ENCODE data around the gene LIM2.

The LIM2 gene

GRCh38 chr19:51337861-51338562 lies 49.8 kb downstream of the LIM2 start:
- no peaks in the 10 kb centered on the region for H3K9me3 ChIP-seq
- no peak overlapping the region for H3K4me3 ChIP-seq
- peak overlapping the region in 1 of 2 donors; percentile 89 for H3K27ac ChIP-seq
- H3K36me3 ChIP-seq: no peaks in the 10 kb centered on the region
- H3K27me3 ChIP-seq: no peaks in the 10 kb centered on the region
- no peak for TF ChIP-seq CTCF (IDR thresholded peaks at IDR 0.05)
- intact Hi-C loops (cut with DNase I; ENCODE audit: low total_unique reads): loop anchor here (5.0 to 10.0 kb wide), 2 partner anchors 99 to 257 kb away; no protein-coding TSS in a partner anchor
- H3K4me1 ChIP-seq: peaks cover 0 to 18% (median 11%) of the 10 kb centered on the region in 4 donors
- DNase-seq: no peak

GRCh38 chr19:51337141-51337860 lies 50.5 kb downstream of the LIM2 start:
- Histone ChIP-seq H3K4me1 (peaks cover 0 to 18% (median 11%) of the 10 kb centered on the region in 4 donors), H3K9me3 (no peaks in the 10 kb centered on the region), H3K27ac (no peak overlapping the region), H3K27me3 (no peaks in the 10 kb centered on the region), H3K36me3 (peaks cover 0 to 3% (median 0%) of the 10 kb centered on the region in 3 donors), H3K4me3 (no peak overlapping the region)
- intact Hi-C loops (cut with DNase I; ENCODE audit: low total_unique reads): loop anchor here (5.0 to 10.0 kb wide), 2 partner anchors 100 to 258 kb away; no protein-coding TSS in a partner anchor
- TF ChIP-seq CTCF (IDR thresholded peaks at IDR 0.05): no peak
- no peak for DNase-seq

GRCh38 chr19:51333836-51334460 lies 53.8 kb downstream of the LIM2 start:
- Histone ChIP-seq H3K36me3 (peaks cover 0 to 10% (median 5%) of the 10 kb centered on the region in 3 donors), H3K4me1 (peaks cover 0 to 7% (median 6%) of the 10 kb centered on the region in 4 donors), H3K9me3 (no peaks in the 10 kb centered on the region), H3K4me3 (no peak overlapping the region), H3K27me3 (peaks cover 0 to 24% of the 10 kb centered on the region in 2 donors), H3K27ac (no peak overlapping the region)
- intact Hi-C loops (cut with DNase I; ENCODE audit: low total_unique reads): loop anchor here (10.0 kb wide), 1 partner anchor 261 kb away; no protein-coding TSS in a partner anchor
- no peak for DNase-seq
- no peak for TF ChIP-seq CTCF (IDR thresholded peaks at IDR 0.05)

- Histone ChIP-seq H3K4me1 (peaks cover 0 to 13% (median 6%) of the 10 kb centered on the region in 4 donors), H3K9me3 (no peaks in the 10 kb centered on the region), H3K4me3 (no peak overlapping the region), H3K27ac (no peak overlapping the region), H3K27me3 (peaks cover 0 to 46% of the 10 kb centered on the region in 2 donors), H3K36me3 (peaks cover 0 to 10% (median 5%) of the 10 kb centered on the region in 3 donors)
- DNase-seq: no peak
- no peak for TF ChIP-seq CTCF (IDR thresholded peaks at IDR 0.05)
- intact Hi-C loops (cut with DNase I; ENCODE audit: low total_unique reads): loop anchor here (10.0 kb wide), 1 partner anchor 263 kb away; no protein-coding TSS in a partner anchor
Measured at GRCh38 chr19:51331716-51332115, 56.1 kb downstream of the LIM2 start.

- no peak for TF ChIP-seq CTCF (IDR thresholded peaks at IDR 0.05)
- intact Hi-C loops (cut with DNase I; ENCODE audit: low total_unique reads): loop anchor here (10.0 kb wide), 1 partner anchor 264 kb away; no protein-coding TSS in a partner anchor
- peaks cover 0 to 51% of the 10 kb centered on the region in 2 donors for H3K27me3 ChIP-seq
Measured at GRCh38 chr19:51331193-51331592, 56.6 kb downstream of the LIM2 start.

More at GRCh38 chr19:51331193-51331592, 56.6 kb downstream of the LIM2 start:
- DNase-seq: no peak
- no peak overlapping the region for H3K27ac ChIP-seq
- H3K4me3 ChIP-seq: no peak overlapping the region
- H3K4me1 ChIP-seq: peaks cover 0 to 14% (median 7%) of the 10 kb centered on the region in 4 donors
- H3K36me3 ChIP-seq: peaks cover 0 to 10% (median 5%) of the 10 kb centered on the region in 3 donors
- H3K9me3 ChIP-seq: no peaks in the 10 kb centered on the region
